H1 (cell line): Measurements from ENCODE around the gene CNDP2. TPM values are rescaled to one million over a fixed set of nuclear protein-coding genes. Genes with fewer than 3 reads are reported as not detected.

Source experiments
- CTCF ChIA-PET: fragments of 300-600 bp; sonication (Branson Sonifier 250); formaldehyde crosslinking; loops from one replicate; lab custom pipeline; 2021; ENCODE audit not compliant: partially characterized antibody; lab: Charles Lee
- POLR2A ChIA-PET: fragments of 300-600 bp; sonication (Branson Sonifier 250); formaldehyde crosslinking; loops from one replicate; lab custom pipeline; 2021; ENCODE audit warnings: inconsistent platforms; ENCODE audit not compliant: partially characterized antibody; lab: Charles Lee
- DNase-seq, 2 experiments: peaks; one replicate each; pipeline versions ENCODE4 v3.0.0 to v3.0.0-alpha.2; 2010 to 2022; ENCODE audit warnings: low spot score in 2 of 2, low read depth in 1 of 2, mixed read lengths in 1 of 2
- FAIRE-seq: peaks from 2 replicates; lab custom pipeline; 2011; peaks lifted over from hg19 to GRCh38; lab: Jason Lieb, UNC
- H2AFZ ChIP-seq: 2 replicates; pipeline ENCODE4 v1.8.1; 2012; ENCODE audit warnings: low read length, inconsistent platforms
- H2AK5ac ChIP-seq: 2 replicates; pipeline ENCODE4 v1.6.1; 2013; ENCODE audit warnings: low read depth, low read length
- H2BK120ac ChIP-seq: replicated peaks from 2 replicates; pipeline ENCODE3; 2013; ENCODE audit warnings: low read depth, low read length, inconsistent platforms
- H2BK12ac ChIP-seq: 2 replicates; pipeline ENCODE4 v1.6.1; 2013; ENCODE audit warnings: low read depth, low read length
- H2BK15ac ChIP-seq: 2 replicates; pipeline ENCODE4 v1.6.1; 2013; ENCODE audit warnings: low read length
- H2BK20ac ChIP-seq: 2 replicates; pipeline ENCODE4 v1.6.1; 2013; ENCODE audit warnings: low read length
- H2BK5ac ChIP-seq: 2 replicates; pipeline ENCODE4 v1.6.1; 2013; ENCODE audit warnings: low read depth, low read length
- H3K14ac ChIP-seq: 2 replicates; pipeline ENCODE4 v1.6.1; 2013; ENCODE audit warnings: inconsistent platforms; ENCODE audit not compliant: insufficient read length
- H3K18ac ChIP-seq: 2 replicates; pipeline ENCODE4 v1.6.1; 2013; ENCODE audit warnings: low read length; ENCODE audit errors: extremely low read depth
- H3K23ac ChIP-seq: 2 replicates; pipeline ENCODE4 v1.6.1; 2013; ENCODE audit warnings: inconsistent platforms; ENCODE audit not compliant: insufficient read length
- H3K23me2 ChIP-seq: 2 replicates; pipeline ENCODE4 v1.6.1; 2013; ENCODE audit warnings: low read depth, low read length
- H3K27ac ChIP-seq: 2 replicates; pipeline ENCODE4 v1.6.1; 2011; ENCODE audit warnings: low read depth, low read length, inconsistent platforms
- H3K27me3 ChIP-seq, 4 experiments: replicated peaks in 1 of 4; 1 replicate in 1 of 4; 2 replicates in 3 of 4; pipeline versions ENCODE4 v1.6.1 to v1.8.1; 2011 to 2013; ENCODE audit warnings: low read length in 3 of 4, mild to moderate bottlenecking in 3 of 4, inconsistent platforms in 2 of 4, mixed read lengths in 2 of 4, moderate library complexity in 1 of 4; ENCODE audit not compliant: control insufficient read depth in 3 of 4, insufficient read depth in 3 of 4; ENCODE audit errors: extremely low read depth in 1 of 4
- H3K36me3 ChIP-seq, 4 experiments: 2 replicates each; pipeline versions ENCODE4 v1.6.1 to v1.8.1; 2011 to 2013; ENCODE audit warnings: mild to moderate bottlenecking in 4 of 4, low read length in 3 of 4, moderate library complexity in 2 of 4, control low read depth in 1 of 4, inconsistent platforms in 1 of 4; ENCODE audit not compliant: insufficient read depth in 4 of 4, control insufficient read depth in 2 of 4
- H3K4ac ChIP-seq: replicated peaks from 2 replicates; pipeline ENCODE3; 2013; ENCODE audit warnings: low read length, low read depth, mixed read lengths, inconsistent platforms; ENCODE audit not compliant: insufficient read length
- H3K4me1 ChIP-seq, 4 experiments: replicated peaks in 1 of 4; 1 replicate in 1 of 4; 2 replicates in 3 of 4; pipeline versions ENCODE4 v1.6.1 to v1.8.1; 2011 to 2013; ENCODE audit warnings: low read length in 3 of 4, inconsistent platforms in 2 of 4, mixed read lengths in 1 of 4; ENCODE audit not compliant: insufficient read depth in 4 of 4, control insufficient read depth in 3 of 4
- H3K4me2 ChIP-seq, 2 experiments: 2 replicates each; pipeline versions ENCODE4 v1.6.1 to v1.8.1; 2011 to 2013; ENCODE audit warnings: low read depth in 2 of 2, low read length in 2 of 2, control low read depth in 1 of 2, inconsistent platforms in 1 of 2, mild to moderate bottlenecking in 1 of 2; ENCODE audit not compliant: insufficient read depth in 1 of 2
- H3K4me3 ChIP-seq, 4 experiments: fragments of 200-600, 300-600 bp in 1 of 4; sonication (generic), shearing (Covaris generic), sonication (Bioruptor Twin) in 1 of 4; 2 replicates each; pipeline versions ENCODE4 v1.5.1 to v1.8.1; 2011 to 2016; ENCODE audit warnings: low read length in 4 of 4, low read depth in 3 of 4, control low read depth in 2 of 4, inconsistent platforms in 2 of 4, mild to moderate bottlenecking in 2 of 4, mixed read lengths in 1 of 4, moderate library complexity in 1 of 4; ENCODE audit not compliant: insufficient read depth in 2 of 4; ENCODE audit errors: extremely low read depth in 1 of 4
- H3K56ac ChIP-seq: replicated peaks from 2 replicates; pipeline ENCODE3; 2013; ENCODE audit warnings: low read depth, mild to moderate bottlenecking, mixed read lengths, low read length, inconsistent platforms; ENCODE audit not compliant: insufficient read length
- H3K79me1 ChIP-seq: 2 replicates; pipeline ENCODE4 v1.6.1; 2013; ENCODE audit warnings: low read depth, low read length, control low read depth
- H3K79me2 ChIP-seq, 2 experiments: 2 replicates each; pipeline versions ENCODE4 v1.6.1 to v1.8.1; 2012 to 2013; ENCODE audit warnings: low read length in 2 of 2, mild to moderate bottlenecking in 2 of 2, inconsistent platforms in 1 of 2; ENCODE audit not compliant: insufficient read depth in 2 of 2, control insufficient read depth in 1 of 2
- H3K9ac ChIP-seq, 4 experiments: replicated peaks in 1 of 4; 1 replicate in 1 of 4; 2 replicates in 3 of 4; pipeline versions ENCODE4 v1.6.1 to v1.8.1; 2011 to 2013; ENCODE audit warnings: low read depth in 3 of 4, low read length in 3 of 4, control low read depth in 2 of 4, mild to moderate bottlenecking in 2 of 4, moderate library complexity in 2 of 4, inconsistent platforms in 1 of 4; ENCODE audit errors: extremely low read depth in 1 of 4
- H3K9me3 ChIP-seq, 2 experiments: 2 replicates each; pipeline versions ENCODE4 v1.6.1 to v1.8.1; 2012 to 2013; ENCODE audit warnings: mild to moderate bottlenecking in 2 of 2, moderate library complexity in 2 of 2, control low read depth in 1 of 2, inconsistent platforms in 1 of 2, low read depth in 1 of 2, low read length in 1 of 2, mixed read lengths in 1 of 2; ENCODE audit not compliant: insufficient read depth in 2 of 2
- H4K20me1 ChIP-seq, 2 experiments: replicated peaks in 1 of 2; 2 replicates each; pipeline versions ENCODE3 to v1.8.1; 2011 to 2013; ENCODE audit warnings: inconsistent platforms in 2 of 2, low read length in 2 of 2, mild to moderate bottlenecking in 1 of 2; ENCODE audit not compliant: insufficient read depth in 2 of 2, control insufficient read depth in 1 of 2
- H4K5ac ChIP-seq: 2 replicates; pipeline ENCODE4 v1.6.1; 2013; ENCODE audit warnings: low read length, low read depth, mixed read lengths, inconsistent platforms; ENCODE audit not compliant: insufficient read length
- H4K8ac ChIP-seq: 2 replicates; pipeline ENCODE4 v1.8.0; 2013; ENCODE audit warnings: mild to moderate bottlenecking, moderate library complexity, low read length, inconsistent platforms; ENCODE audit not compliant: insufficient read depth; ENCODE audit errors: extremely low read depth
- H4K91ac ChIP-seq: replicated peaks from 2 replicates; pipeline ENCODE3; 2013; ENCODE audit warnings: low read length, mixed read lengths, inconsistent platforms; ENCODE audit not compliant: insufficient read length
- CBX5 ChIP-seq: fragments of 300-800, 300-1000 bp; sonication (generic); IDR thresholded peaks from 2 replicates; pipeline ENCODE4 v1.7.1; 2016; ENCODE audit warnings: antibody characterized with exemption, low read length, low read depth
- CHD2 ChIP-seq: IDR thresholded peaks from 2 replicates; pipeline ENCODE4 v1.6.1; 2012; ENCODE audit warnings: low read length, improper control_type of control experiment
- CREB1 ChIP-seq: IDR thresholded peaks from 2 replicates; pipeline ENCODE4 v1.6.1; 2012; ENCODE audit warnings: inconsistent platforms
- EGR1 ChIP-seq: IDR thresholded peaks from 2 replicates; pipeline ENCODE4 v1.6.1; 2011; ENCODE audit warnings: low read depth, low read length, borderline replicate concordance
- KDM1A ChIP-seq: fragments of 200-600, 300-600 bp; sonication (generic); IDR thresholded peaks from 2 replicates; pipeline ENCODE4 v1.7.1; 2016; ENCODE audit warnings: mild to moderate bottlenecking, low read length, borderline replicate concordance
- KDM5A ChIP-seq: fragments of 200-600 bp; IDR thresholded peaks from 2 replicates; pipeline ENCODE4 v1.7.1; 2012; ENCODE audit warnings: mild to moderate bottlenecking, low read length, inconsistent platforms, mixed read lengths
- MAX ChIP-seq: IDR thresholded peaks from 2 replicates; pipeline ENCODE4 v1.6.1; 2012; ENCODE audit warnings: inconsistent platforms
- POLR2A ChIP-seq, 2 experiments: IDR thresholded peaks; 1 replicate in 1 of 2; 2 replicates in 1 of 2; pipeline ENCODE4 v1.6.1; 2011; ENCODE audit warnings: low read depth in 2 of 2, low read length in 2 of 2, mild to moderate bottlenecking in 2 of 2; ENCODE audit errors: control extremely low read depth in 1 of 2
- RBBP5 ChIP-seq: IDR thresholded peaks from 2 replicates; pipeline ENCODE4 v1.7.1; 2012; ENCODE audit warnings: low read depth, mild to moderate bottlenecking, inconsistent platforms, low read length, moderate library complexity, borderline replicate concordance
- SIN3A ChIP-seq, 2 experiments: IDR thresholded peaks in 1 of 2; conservative IDR thresholded peaks in 1 of 2; 2 replicates each; pipeline ENCODE4 v1.6.1; 2011 to 2012; ENCODE audit warnings: low read length in 2 of 2, improper control_type of control experiment in 1 of 2, low read depth in 1 of 2, mild to moderate bottlenecking in 1 of 2
- SP1 ChIP-seq: IDR thresholded peaks from 2 replicates; pipeline ENCODE4 v1.6.1; 2011; ENCODE audit warnings: low read depth, low read length
- SRF ChIP-seq: IDR thresholded peaks from 2 replicates; pipeline ENCODE4 v1.6.1; 2011; ENCODE audit warnings: mild to moderate bottlenecking, low read depth, low read length, moderate library complexity
- SUZ12 ChIP-seq: fragments of 200-600 bp; sonication (generic); IDR thresholded peaks from 2 replicates; pipeline ENCODE4 v1.6.1; 2012; ENCODE audit warnings: mild to moderate bottlenecking, inconsistent platforms, low read length, moderate library complexity, mixed read lengths
- TAF1 ChIP-seq: IDR thresholded peaks from 2 replicates; pipeline ENCODE4 v1.6.1; 2011; ENCODE audit warnings: mild to moderate bottlenecking, low read depth, low read length
- TCF12 ChIP-seq: IDR thresholded peaks from 2 replicates; pipeline ENCODE4 v1.6.1; 2011; ENCODE audit warnings: low read depth, mild to moderate bottlenecking, low read length
- whole genome bisulfite sequencing, 2 experiments: shearing (Covaris generic) in 1 of 2; methylation state at CpG; one replicate each; pipeline versions ENCODE4 v1.1.6 to v1.1.7; 2013 to 2015; ENCODE audit warnings: low lambda C conversion rate in 2 of 2, mixed read lengths in 2 of 2, inconsistent platforms in 1 of 2, low coverage in 1 of 2, missing lambda C conversion rate in 1 of 2; ENCODE audit not compliant: insufficient replicate concordance in 2 of 2, insufficient coverage in 1 of 2, insufficient read length in 1 of 2; ENCODE audit errors: extremely low coverage in 1 of 2, missing lambda C conversion rate in 1 of 2; 5-methylcytosine and 5-hydroxymethylcytosine counted together
- polyA plus RNA-seq, 7 experiments: library from polyadenylated mRNA; depleted of rRNA in 3 of 7; stranded (reverse) in 5 of 7; unstranded in 2 of 7; fragments of >200 nt in 5 of 7; fragments of 200-250 nt in 2 of 7; gene quantifications; 1 replicate in 5 of 7; 2 replicates in 1 of 7; 4 replicates in 1 of 7; pipeline versions ENCODE4 v1.2.1 to v1.2.3, GENCODE V29; 2011 to 2013; ENCODE audit warnings: missing spikeins in 2 of 7, mixed read lengths in 2 of 7
- total RNA-seq: library from RNA; stranded (reverse); fragmentation: NEBNext Ultra II Directional; extraction: Animal tissue kit (Norgen Biotek cat#: 25700); gene quantifications from 2 replicates; pipeline ENCODE4 v1.2.1, GENCODE V29; 2021
- TF ChIP-seq, protein P1 (sequence below): IDR thresholded peaks from 2 replicates; pipeline ENCODE4 v1.6.1; 2012; ENCODE audit warnings: inconsistent platforms

The CNDP2 gene
- total and polyA plus RNA-seq, 2 of the 8 experiments (the other 6 are each of a cell fraction or from before 2014, with no cell fraction given), result 71.8 to 243 TPM

DNA sequence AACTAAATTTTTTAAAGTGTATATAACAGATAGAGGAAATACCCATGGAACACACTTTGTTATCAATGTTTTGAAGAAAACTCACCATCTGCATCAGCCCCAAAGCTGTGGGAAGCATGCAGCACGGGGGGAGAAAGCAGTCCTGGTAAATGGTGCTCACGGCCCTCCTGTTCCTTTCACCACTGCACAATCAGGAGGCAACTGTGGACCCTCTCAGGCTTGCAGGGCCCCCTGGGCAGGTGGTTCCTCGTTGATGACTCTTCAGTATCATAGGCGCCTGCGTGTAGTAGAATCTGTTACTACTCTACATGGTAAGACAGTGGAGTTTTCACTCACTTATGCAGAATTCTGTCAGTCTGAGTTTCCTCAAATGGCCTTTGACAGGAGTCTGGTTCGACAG lies 33.2 kb downstream of the CNDP2 start:
- H3K27me3 ChIP-seq, result no peaks in the 10 kb centered on the region
- H3K79me2 ChIP-seq, result no peaks in the 10 kb centered on the region
- ChIA-PET POLR2A (no interaction called here), CTCF (no interaction called here)
- H3K9me3 ChIP-seq, result no peaks in the 10 kb centered on the region
- no peak overlapping the region for H2BK15ac ChIP-seq
- no peaks in the 10 kb centered on the region for H3K79me1 ChIP-seq
- H2BK5ac ChIP-seq, result no peak overlapping the region
- H3K23ac ChIP-seq, result no peak overlapping the region
- no peaks in the 10 kb centered on the region for H4K20me1 ChIP-seq
- no peak overlapping the region for H2BK12ac ChIP-seq
- H3K18ac ChIP-seq, result no peak overlapping the region
- H3K9ac ChIP-seq, result no peak overlapping the region
- H3K4me2 ChIP-seq, result no peak overlapping the region
- no peaks in the 10 kb centered on the region for H3K36me3 ChIP-seq
- H3K4me3 ChIP-seq, result no peak overlapping the region
- H2AFZ ChIP-seq, result no peak overlapping the region
- DNase-seq (no peak), FAIRE-seq (no peak)
- no peak overlapping the region for H4K5ac ChIP-seq
- no peak overlapping the region for H3K14ac ChIP-seq
- no peak overlapping the region for H2BK20ac ChIP-seq
- H2BK120ac ChIP-seq, result no peak overlapping the region
- WGBS, 2 experiments, result 90% methylated on average over 6 of the region's 6 CpGs; no CpG with 5 or more reads in 1 of the 2 experiments
- no peak overlapping the region for H4K8ac ChIP-seq
- H3K4ac ChIP-seq, result no peak overlapping the region
- no peak overlapping the region for H2AK5ac ChIP-seq
- no peak overlapping the region for H4K91ac ChIP-seq
- H3K4me1 ChIP-seq, result no peaks in the 10 kb centered on the region; a peak in 1 of 7 replicates
- no peak overlapping the region for H3K56ac ChIP-seq
- no peak overlapping the region for H3K27ac ChIP-seq
- no peaks in the 10 kb centered on the region for H3K23me2 ChIP-seq
- no peak for TF ChIP-seq SIN3A (conservative IDR thresholded peaks at IDR 0.05 in 1 of 2, IDR thresholded peaks at IDR 0.05 in 1 of 2; ENCODE audit: low read depth in 1 of 2, low read length in 2 of 2)
- no peak for TF ChIP-seq SP1
- no peak for TF ChIP-seq KDM1A
- TF ChIP-seq SRF, result no peak
- no peak for TF ChIP-seq TAF1
- no peak for TF ChIP-seq CHD2
- no peak for TF ChIP-seq POLR2A (IDR thresholded peaks at IDR 0.05; ENCODE audit: control extremely low read depth in 1 of 2, low read depth in 2 of 2, low read length in 2 of 2)
- no peak for TF ChIP-seq EGR1
- no peak for TF ChIP-seq KDM5A
- TF ChIP-seq TCF12, result no peak
- no peak for TF ChIP-seq SUZ12
- no peak for TF ChIP-seq CREB1
- no peak for TF ChIP-seq RBBP5
- no peak for TF ChIP-seq CBX5
- TF ChIP-seq, protein P1, sequence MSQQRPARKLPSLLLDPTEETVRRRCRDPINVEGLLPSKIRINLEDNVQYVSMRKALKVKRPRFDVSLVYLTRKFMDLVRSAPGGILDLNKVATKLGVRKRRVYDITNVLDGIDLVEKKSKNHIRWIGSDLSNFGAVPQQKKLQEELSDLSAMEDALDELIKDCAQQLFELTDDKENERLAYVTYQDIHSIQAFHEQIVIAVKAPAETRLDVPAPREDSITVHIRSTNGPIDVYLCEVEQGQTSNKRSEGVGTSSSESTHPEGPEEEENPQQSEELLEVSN, result no peak
- no peak for TF ChIP-seq MAX
